ENCODE measurements around the gene TRPM6.
"Not testable (repeated sequence)": the region's sequence is repeated elsewhere in the genome, so short reads cannot be mapped to it uniquely, and the experiment has no call there.

TRPM6 gene

GRCh38 chr9:74859786-74860185, 27.9 kb downstream of the TRPM6 start:
- no peak for DNase-seq (ENCODE audit: low read depth)

- no peak for DNase-seq (ENCODE audit: low read depth)
These were observed 28.8 kb downstream of the TRPM6 start for GRCh38 chr9:74858751-74859414.

GRCh38 chr9:74856989-74857388, 30.7 kb downstream of the TRPM6 start:
- no peak for DNase-seq (ENCODE audit: low read depth)

GRCh38 chr9:74855072-74855471, 32.6 kb downstream of the TRPM6 start:
- DNase-seq (ENCODE audit: low read depth) = no peak

GRCh38 chr9:74853024-74853423, 34.7 kb downstream of the TRPM6 start:
- not testable (repeated sequence) for DNase-seq (ENCODE audit: low read depth)

GRCh38 chr9:74848153-74848525, 39.6 kb downstream of the TRPM6 start:
- DNase-seq (ENCODE audit: low read depth) = no peak

- no peak for DNase-seq (ENCODE audit: low read depth)
These were observed 40.1 kb downstream of the TRPM6 start for GRCh38 chr9:74847478-74848152.

- no peak for DNase-seq (ENCODE audit: low read depth)
These were observed 41.0 kb downstream of the TRPM6 start for GRCh38 chr9:74846766-74847165.

GRCh38 chr9:74838351-74838750, 49.4 kb downstream of the TRPM6 start:
- DNase-seq (ENCODE audit: low read depth) = no peak

GRCh38 chr9:74824654-74825053, 63.1 kb downstream of the TRPM6 start:
- DNase-seq (ENCODE audit: low read depth) = peak; percentile 63

GRCh38 chr9:74821636-74822035, 66.1 kb downstream of the TRPM6 start:
- DNase-seq (ENCODE audit: low read depth) = no peak

- no peak for DNase-seq (ENCODE audit: low read depth)
These were observed 69.9 kb downstream of the TRPM6 start for GRCh38 chr9:74817816-74818215.

- no peak for DNase-seq (ENCODE audit: low read depth)
These were observed 70.4 kb downstream of the TRPM6 start for GRCh38 chr9:74817281-74817810.

GRCh38 chr9:74810200-74810599, 77.5 kb downstream of the TRPM6 start:
- DNase-seq (ENCODE audit: low read depth) = no peak

GRCh38 chr9:74804018-74804385, 83.7 kb downstream of the TRPM6 start:
- no peak for DNase-seq (ENCODE audit: low read depth)

GRCh38 chr9:74803376-74804017, 84.2 kb downstream of the TRPM6 start:
- no peak for DNase-seq (ENCODE audit: low read depth)

GRCh38 chr9:74800226-74800625, 87.5 kb downstream of the TRPM6 start:
- no peak for DNase-seq (ENCODE audit: low read depth)

- DNase-seq (ENCODE audit: low read depth) = no peak
These were observed 91.9 kb downstream of the TRPM6 start for GRCh38 chr9:74795803-74796202.

- DNase-seq (ENCODE audit: low read depth) = no peak
These were observed 92.6 kb downstream of the TRPM6 start for GRCh38 chr9:74795081-74795480.

- DNase-seq (ENCODE audit: low read depth) = no peak
These were observed 103.2 kb downstream of the TRPM6 start for GRCh38 chr9:74784506-74784905.

- DNase-seq (ENCODE audit: low read depth) = peak; percentile 63
These were observed 104.3 kb downstream of the TRPM6 start for GRCh38 chr9:74783408-74783807.

GRCh38 chr9:74777136-74777879, 110.4 kb downstream of the TRPM6 start:
- peak; percentile 34 for DNase-seq (ENCODE audit: low read depth)

GRCh38 chr9:74775396-74775795, 112.3 kb downstream of the TRPM6 start:
- no peak for DNase-seq (ENCODE audit: low read depth)
